HCT116 (cell line): ENCODE measurements around the gene SYN1. TPM values are rescaled to one million over a fixed set of nuclear protein-coding genes. Genes with fewer than 3 reads are reported as not detected.

ENCODE experiments used
- ATAC-seq: fragments of 200-7000 bp; cut with Tn5 transposase; 2 replicates; pipeline ENCODE4 v1.9.1; 2020; ENCODE audit warnings: mild to moderate bottlenecking, moderate library complexity
- BruUV-seq: library from RNA; stranded (reverse); fragments of 400-500 nt; replicated peaks from 2 replicates; lab custom pipeline; 2021; lab: Mats Ljungman, UMichigan
- CTCF ChIA-PET: fragments of 300-600 bp; sonication (Branson Sonifier 250); formaldehyde crosslinking; loops from one replicate; lab custom pipeline; 2021; ENCODE audit warnings: antibody characterized with exemption; lab: Charles Lee
- POLR2A ChIA-PET: fragments of 300-600, 350-600 bp; sonication (Branson Sonifier 250); formaldehyde crosslinking; loops from one replicate; lab custom pipeline; 2021; ENCODE audit warnings: antibody characterized with exemption; lab: Charles Lee
- RAD21 ChIA-PET, 2 experiments: fragments of 300-600 bp; sonication (Branson Sonifier 250); formaldehyde crosslinking; loops; one replicate each; lab custom pipeline; 2023; ENCODE audit warnings: low total read pairs in 2 of 2; ENCODE audit not compliant: uncharacterized antibody in 2 of 2, unreplicated experiment in 2 of 2, low non-redundant PET in 1 of 2; lab: Charles Lee
- DNase-seq: peaks from one replicate; pipeline ENCODE4 v3.0.0-alpha.2; 2010; ENCODE audit warnings: low read depth, low spot score
- H2AFZ ChIP-seq: fragments of 200-600 bp; shearing (Covaris generic), sonication (generic); 2 replicates; pipeline ENCODE4 v1.6.1; 2017; ENCODE audit warnings: low read depth, mixed run types, mixed read lengths, antibody characterized with exemption, low read length; ENCODE audit not compliant: poor library complexity, severe bottlenecking
- H3K27ac ChIP-seq: 2 replicates; pipeline ENCODE4 v1.5.1; 2012; ENCODE audit warnings: low read depth, low read length
- H3K27me3 ChIP-seq: fragments of 200-600 bp; sonication (generic); 2 replicates; pipeline ENCODE4 v1.6.1; 2016; ENCODE audit warnings: mixed run types, low read length, mixed read lengths; ENCODE audit not compliant: insufficient read depth
- H3K36me3 ChIP-seq, 2 experiments: fragments of 200-500 bp in 1 of 2; fragments of 200-600 bp in 1 of 2; sonication (Bioruptor generic) in 1 of 2; sonication (generic) in 1 of 2; 2 replicates each; pipeline versions ENCODE4 v1.5.1 to v1.6.1; 2014 to 2016; ENCODE audit warnings: low read length in 2 of 2, inconsistent platforms in 1 of 2, mixed read lengths in 1 of 2, mixed run types in 1 of 2; ENCODE audit not compliant: insufficient read depth in 2 of 2, control insufficient read depth in 1 of 2
- H3K4me1 ChIP-seq, 2 experiments: fragments of 200-600 bp in 1 of 2; sonication (generic) in 1 of 2; 2 replicates each; pipeline versions ENCODE4 v1.5.1 to v1.6.1; 2012 to 2017; ENCODE audit warnings: low read length in 2 of 2, inconsistent platforms in 1 of 2, mild to moderate bottlenecking in 1 of 2, mixed read lengths in 1 of 2, mixed run types in 1 of 2, moderate library complexity in 1 of 2; ENCODE audit not compliant: insufficient read depth in 2 of 2, control insufficient read depth in 1 of 2
- H3K4me2 ChIP-seq: fragments of 200-600 bp; sonication (generic); 2 replicates; pipeline ENCODE4 v1.6.1; 2017; ENCODE audit warnings: mixed run types, low read length, mixed read lengths
- H3K4me3 ChIP-seq, 2 experiments: fragments of 200-600 bp in 1 of 2; sonication (generic) in 1 of 2; replicated peaks in 1 of 2; 2 replicates each; pipeline ENCODE4 v1.5.1; 2011 to 2016; ENCODE audit warnings: low read length in 2 of 2, control low read depth in 1 of 2, low read depth in 1 of 2, mild to moderate bottlenecking in 1 of 2, mixed read lengths in 1 of 2, mixed run types in 1 of 2
- H3K79me2 ChIP-seq: fragments of 200-600 bp; sonication (generic); 2 replicates; pipeline ENCODE4 v1.6.1; 2017; ENCODE audit warnings: mild to moderate bottlenecking, mixed run types, low read length, moderate library complexity, mixed read lengths; ENCODE audit not compliant: insufficient read depth
- H3K9ac ChIP-seq: fragments of 200-600 bp; sonication (generic); 2 replicates; pipeline ENCODE4 v1.6.1; 2016; ENCODE audit warnings: low read length, mixed read lengths
- H3K9me2 ChIP-seq: fragments of 200-600 bp; sonication (generic), shearing (Covaris generic); 2 replicates; pipeline ENCODE4 v1.6.1; 2017; ENCODE audit warnings: mixed run types, mild to moderate bottlenecking, moderate library complexity; ENCODE audit not compliant: insufficient read depth
- H3K9me3 ChIP-seq, 2 experiments: fragments of 200-500 bp in 1 of 2; fragments of 200-600 bp in 1 of 2; sonication (Bioruptor generic) in 1 of 2; sonication (generic) in 1 of 2; 2 replicates each; pipeline ENCODE4 v1.6.1; 2014 to 2017; ENCODE audit warnings: low read length in 2 of 2, mixed read lengths in 2 of 2, inconsistent platforms in 1 of 2, low read depth in 1 of 2, mild to moderate bottlenecking in 1 of 2, mixed run types in 1 of 2, moderate library complexity in 1 of 2; ENCODE audit not compliant: control insufficient read depth in 1 of 2, insufficient read depth in 1 of 2
- H4K20me1 ChIP-seq: fragments of 200-600 bp; sonication (generic), shearing (Covaris generic); 2 replicates; pipeline ENCODE4 v1.6.1; 2017; ENCODE audit warnings: mixed run types, mild to moderate bottlenecking, moderate library complexity; ENCODE audit not compliant: insufficient read depth
- EGR1 ChIP-seq: IDR thresholded peaks from 2 replicates; pipeline ENCODE4 v1.6.1; 2012; ENCODE audit warnings: low read depth
- ELF1 ChIP-seq: IDR thresholded peaks from 2 replicates; pipeline ENCODE4 v1.6.1; 2012; ENCODE audit warnings: low read depth, borderline replicate concordance
- JUND ChIP-seq: IDR thresholded peaks from 2 replicates; pipeline ENCODE4 v1.6.1; 2012
- POLR2AphosphoS5 ChIP-seq: IDR thresholded peaks from 2 replicates; pipeline ENCODE4 v1.6.1; 2011; ENCODE audit warnings: mild to moderate bottlenecking, low read depth, low read length, moderate library complexity
- RAD21 ChIP-seq: IDR thresholded peaks from 2 replicates; pipeline ENCODE4 v1.6.1; 2012; ENCODE audit warnings: low read depth, mild to moderate bottlenecking
- YY1 ChIP-seq: IDR thresholded peaks from 2 replicates; pipeline ENCODE4 v1.6.1; 2011; ENCODE audit warnings: low read length, low read depth, moderate library complexity, mild to moderate bottlenecking; ENCODE audit not compliant: insufficient replicate concordance; ENCODE audit errors: extremely low read depth
- ZFX ChIP-seq: fragments of 450-650 bp; IDR thresholded peaks from 2 replicates; pipeline ENCODE4 v1.6.1; 2017
- ZNF274 ChIP-seq: fragments of 200-500 bp; sonication (Bioruptor generic); IDR thresholded peaks from 2 replicates; pipeline ENCODE4 v1.6.1; 2014; ENCODE audit warnings: mild to moderate bottlenecking, low read depth, low read length, inconsistent platforms
- intact Hi-C: fragments of 100-400 bp; cut with micrococcal nuclease; formaldehyde crosslinking; loops from 2 replicates; pipeline ENCODE4 v1.10.0; 2022
- total RNA-seq: library from RNA; stranded (reverse); gene quantifications from one replicate; pipeline ENCODE4 v1.2.1, GENCODE V29; 2021; ENCODE audit not compliant: unreplicated experiment
- TF ChIP-seq, protein P1 (sequence below): IDR thresholded peaks from 2 replicates; pipeline ENCODE4 v1.6.1; 2011; ENCODE audit warnings: mild to moderate bottlenecking, low read length, moderate library complexity; ENCODE audit not compliant: insufficient replicate concordance; ENCODE audit errors: extremely low read depth
- TF ChIP-seq, protein P2 (sequence below), 3 experiments: fragments of 200-600 bp in 1 of 3; sonication (generic) in 1 of 3; IDR thresholded peaks in 2 of 3; conservative IDR thresholded peaks in 1 of 3; 2 replicates each; pipeline ENCODE4 v1.5.1; 2012 to 2017; ENCODE audit warnings: low read depth in 2 of 3, low read length in 2 of 3, antibody characterized with exemption in 1 of 3, borderline replicate concordance in 1 of 3, control low read depth in 1 of 3, mild to moderate bottlenecking in 1 of 3, mixed read lengths in 1 of 3, mixed run types in 1 of 3, moderate library complexity in 1 of 3; ENCODE audit not compliant: insufficient read depth in 1 of 3

The SYN1 gene
- total RNA-seq, 1 experiment from 2014 or later: 0.86 TPM

DNA sequence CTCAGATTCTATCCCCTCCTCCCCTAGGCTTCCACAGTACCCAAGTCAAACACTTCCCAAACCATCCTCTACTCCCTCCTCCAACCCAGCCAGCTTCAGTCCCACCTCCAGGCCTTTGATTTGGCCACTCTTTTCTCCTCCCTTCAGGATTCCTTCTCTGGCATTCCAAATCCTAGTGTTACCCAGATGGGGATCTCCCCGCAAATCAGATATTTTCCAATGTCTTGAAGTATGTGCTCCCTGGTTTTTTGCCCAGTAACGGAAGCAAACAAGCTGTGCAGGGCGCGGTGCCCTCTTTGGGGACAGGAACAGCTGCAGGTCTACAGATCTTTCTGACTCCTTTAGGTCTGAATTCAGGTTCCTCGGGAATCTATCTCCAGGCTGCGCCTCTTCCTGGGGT lies 2.2 kb upstream of the SYN1 start:
- ChIA-PET CTCF (no interaction called here), POLR2A (no interaction called here), RAD21 (no interaction called here)
- ATAC-seq: no peak
- TF ChIP-seq ZNF274 (no peak), ZFX (no peak), POLR2AphosphoS5 (no peak), JUND (no peak), ELF1 (no peak), RAD21 (no peak), YY1 (no peak), EGR1 (no peak)
- TF ChIP-seq, protein P1, sequence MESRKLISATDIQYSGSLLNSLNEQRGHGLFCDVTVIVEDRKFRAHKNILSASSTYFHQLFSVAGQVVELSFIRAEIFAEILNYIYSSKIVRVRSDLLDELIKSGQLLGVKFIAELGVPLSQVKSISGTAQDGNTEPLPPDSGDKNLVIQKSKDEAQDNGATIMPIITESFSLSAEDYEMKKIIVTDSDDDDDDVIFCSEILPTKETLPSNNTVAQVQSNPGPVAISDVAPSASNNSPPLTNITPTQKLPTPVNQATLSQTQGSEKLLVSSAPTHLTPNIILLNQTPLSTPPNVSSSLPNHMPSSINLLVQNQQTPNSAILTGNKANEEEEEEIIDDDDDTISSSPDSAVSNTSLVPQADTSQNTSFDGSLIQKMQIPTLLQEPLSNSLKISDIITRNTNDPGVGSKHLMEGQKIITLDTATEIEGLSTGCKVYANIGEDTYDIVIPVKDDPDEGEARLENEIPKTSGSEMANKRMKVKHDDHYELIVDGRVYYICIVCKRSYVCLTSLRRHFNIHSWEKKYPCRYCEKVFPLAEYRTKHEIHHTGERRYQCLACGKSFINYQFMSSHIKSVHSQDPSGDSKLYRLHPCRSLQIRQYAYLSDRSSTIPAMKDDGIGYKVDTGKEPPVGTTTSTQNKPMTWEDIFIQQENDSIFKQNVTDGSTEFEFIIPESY: no peak
- TF ChIP-seq, protein P2, sequence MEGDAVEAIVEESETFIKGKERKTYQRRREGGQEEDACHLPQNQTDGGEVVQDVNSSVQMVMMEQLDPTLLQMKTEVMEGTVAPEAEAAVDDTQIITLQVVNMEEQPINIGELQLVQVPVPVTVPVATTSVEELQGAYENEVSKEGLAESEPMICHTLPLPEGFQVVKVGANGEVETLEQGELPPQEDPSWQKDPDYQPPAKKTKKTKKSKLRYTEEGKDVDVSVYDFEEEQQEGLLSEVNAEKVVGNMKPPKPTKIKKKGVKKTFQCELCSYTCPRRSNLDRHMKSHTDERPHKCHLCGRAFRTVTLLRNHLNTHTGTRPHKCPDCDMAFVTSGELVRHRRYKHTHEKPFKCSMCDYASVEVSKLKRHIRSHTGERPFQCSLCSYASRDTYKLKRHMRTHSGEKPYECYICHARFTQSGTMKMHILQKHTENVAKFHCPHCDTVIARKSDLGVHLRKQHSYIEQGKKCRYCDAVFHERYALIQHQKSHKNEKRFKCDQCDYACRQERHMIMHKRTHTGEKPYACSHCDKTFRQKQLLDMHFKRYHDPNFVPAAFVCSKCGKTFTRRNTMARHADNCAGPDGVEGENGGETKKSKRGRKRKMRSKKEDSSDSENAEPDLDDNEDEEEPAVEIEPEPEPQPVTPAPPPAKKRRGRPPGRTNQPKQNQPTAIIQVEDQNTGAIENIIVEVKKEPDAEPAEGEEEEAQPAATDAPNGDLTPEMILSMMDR (IDR thresholded peaks at IDR 0.05 in 2 of 3, conservative IDR thresholded peaks at IDR 0.05 in 1 of 3; ENCODE audit: borderline replicate concordance in 1 of 3, insufficient read depth in 1 of 3, low read depth in 2 of 3, low read length in 2 of 3): no peak
- H3K9me3 ChIP-seq: no peaks in the 10 kb centered on the region
- H3K27ac ChIP-seq: no peak overlapping the region
- no peaks in the 10 kb centered on the region for H3K79me2 ChIP-seq
- H3K4me1 ChIP-seq: no peaks in the 10 kb centered on the region
- no peaks in the 10 kb centered on the region for H3K36me3 ChIP-seq
- H2AFZ ChIP-seq: no peak overlapping the region
- H3K9me2 ChIP-seq: no peaks in the 10 kb centered on the region
- H3K27me3 ChIP-seq: no peaks in the 10 kb centered on the region
- intact Hi-C loops: no loop called here
- DNase-seq: no peak
- H3K4me3 ChIP-seq: no peak overlapping the region
- H4K20me1 ChIP-seq: no peaks in the 10 kb centered on the region
- no peak overlapping the region for H3K4me2 ChIP-seq
- BruUV-seq: no TSS peak
- H3K9ac ChIP-seq: no peak overlapping the region
